Measurements from ENCODE around the gene TBC1D23.

DNA sequence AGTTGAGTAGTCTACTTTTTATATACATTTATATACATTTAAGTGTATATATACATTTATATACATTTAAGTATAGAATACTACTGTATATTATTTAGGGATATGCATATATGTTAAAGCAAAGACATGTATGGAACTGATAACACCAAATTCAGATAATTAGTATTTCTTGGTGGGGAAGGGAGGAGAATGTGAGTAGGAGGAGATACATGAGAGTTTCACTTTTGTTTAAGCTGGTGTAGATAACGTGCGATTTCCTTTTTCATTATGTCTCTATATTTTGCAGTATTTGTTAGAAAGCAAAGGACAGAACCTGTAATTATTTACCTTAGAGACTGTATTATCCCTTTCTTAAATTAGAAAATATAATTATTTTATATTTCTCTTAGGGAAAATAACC is 57.1 kb downstream of the TBC1D23 start:
- TF ChIP-seq, protein P1, sequence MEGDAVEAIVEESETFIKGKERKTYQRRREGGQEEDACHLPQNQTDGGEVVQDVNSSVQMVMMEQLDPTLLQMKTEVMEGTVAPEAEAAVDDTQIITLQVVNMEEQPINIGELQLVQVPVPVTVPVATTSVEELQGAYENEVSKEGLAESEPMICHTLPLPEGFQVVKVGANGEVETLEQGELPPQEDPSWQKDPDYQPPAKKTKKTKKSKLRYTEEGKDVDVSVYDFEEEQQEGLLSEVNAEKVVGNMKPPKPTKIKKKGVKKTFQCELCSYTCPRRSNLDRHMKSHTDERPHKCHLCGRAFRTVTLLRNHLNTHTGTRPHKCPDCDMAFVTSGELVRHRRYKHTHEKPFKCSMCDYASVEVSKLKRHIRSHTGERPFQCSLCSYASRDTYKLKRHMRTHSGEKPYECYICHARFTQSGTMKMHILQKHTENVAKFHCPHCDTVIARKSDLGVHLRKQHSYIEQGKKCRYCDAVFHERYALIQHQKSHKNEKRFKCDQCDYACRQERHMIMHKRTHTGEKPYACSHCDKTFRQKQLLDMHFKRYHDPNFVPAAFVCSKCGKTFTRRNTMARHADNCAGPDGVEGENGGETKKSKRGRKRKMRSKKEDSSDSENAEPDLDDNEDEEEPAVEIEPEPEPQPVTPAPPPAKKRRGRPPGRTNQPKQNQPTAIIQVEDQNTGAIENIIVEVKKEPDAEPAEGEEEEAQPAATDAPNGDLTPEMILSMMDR (IDR thresholded peaks at IDR 0.05): no peak
- TF ChIP-seq POLR2AphosphoS5 (IDR thresholded peaks at IDR 0.05) (no peak), POLR2A (IDR thresholded peaks at IDR 0.05; ENCODE audit: low read depth) (no peak)

Data from esophagus muscularis mucosa (tissue), 3 donors.